ENCODE data around the gene KRT31.
"Not testable (repeated sequence)": the region's sequence is repeated elsewhere in the genome, so short reads cannot be mapped to it uniquely, and the experiment has no call there.

The KRT31 gene

DNA sequence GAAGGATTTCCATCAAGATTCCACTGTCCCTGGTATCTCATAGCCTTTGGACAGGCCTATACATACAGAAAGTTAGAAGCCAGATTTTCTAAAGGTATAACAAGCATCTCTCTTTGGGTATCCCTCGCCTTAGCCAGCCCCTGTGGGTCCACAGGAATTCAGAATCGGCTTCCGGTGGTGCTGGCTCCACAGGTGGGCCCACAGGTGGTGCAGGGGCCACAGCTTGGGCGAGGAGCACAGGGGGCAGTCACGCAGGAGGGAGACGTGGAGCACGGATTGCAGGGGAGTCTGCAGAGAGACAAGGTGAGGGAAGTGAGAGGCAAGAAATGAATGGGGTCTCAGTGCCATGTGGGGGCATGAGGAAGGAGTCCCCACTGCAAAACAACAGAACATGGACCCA, 39.8 kb upstream of the KRT31 start:
- Histone ChIP-seq H3K9ac (ENCODE audit: low read length) (no peak overlapping the region), H4K20me1 (ENCODE audit: insufficient read depth, low read length) (no peaks in the 10 kb centered on the region), H3K79me2 (ENCODE audit: low read length) (no peaks in the 10 kb centered on the region), H3K4me2 (ENCODE audit: low read length) (no peak overlapping the region), H3K4me1 (ENCODE audit: low read length) (no peaks in the 10 kb centered on the region), H2AFZ (ENCODE audit: low read depth, low read length) (no peak overlapping the region), H3K36me3 (replicated peaks; ENCODE audit: low read depth, low read length) (no peaks in the 10 kb centered on the region), H3K27ac (ENCODE audit: low read length) (no peak overlapping the region), H3K4me3 (ENCODE audit: low read length) (no peak overlapping the region), H3K27me3 (ENCODE audit: low read depth, low read length) (peaks cover 20% of the 10 kb centered on the region), H3K9me3 (ENCODE audit: insufficient read depth, low read length) (no peaks in the 10 kb centered on the region)
- TF ChIP-seq, protein P1, sequence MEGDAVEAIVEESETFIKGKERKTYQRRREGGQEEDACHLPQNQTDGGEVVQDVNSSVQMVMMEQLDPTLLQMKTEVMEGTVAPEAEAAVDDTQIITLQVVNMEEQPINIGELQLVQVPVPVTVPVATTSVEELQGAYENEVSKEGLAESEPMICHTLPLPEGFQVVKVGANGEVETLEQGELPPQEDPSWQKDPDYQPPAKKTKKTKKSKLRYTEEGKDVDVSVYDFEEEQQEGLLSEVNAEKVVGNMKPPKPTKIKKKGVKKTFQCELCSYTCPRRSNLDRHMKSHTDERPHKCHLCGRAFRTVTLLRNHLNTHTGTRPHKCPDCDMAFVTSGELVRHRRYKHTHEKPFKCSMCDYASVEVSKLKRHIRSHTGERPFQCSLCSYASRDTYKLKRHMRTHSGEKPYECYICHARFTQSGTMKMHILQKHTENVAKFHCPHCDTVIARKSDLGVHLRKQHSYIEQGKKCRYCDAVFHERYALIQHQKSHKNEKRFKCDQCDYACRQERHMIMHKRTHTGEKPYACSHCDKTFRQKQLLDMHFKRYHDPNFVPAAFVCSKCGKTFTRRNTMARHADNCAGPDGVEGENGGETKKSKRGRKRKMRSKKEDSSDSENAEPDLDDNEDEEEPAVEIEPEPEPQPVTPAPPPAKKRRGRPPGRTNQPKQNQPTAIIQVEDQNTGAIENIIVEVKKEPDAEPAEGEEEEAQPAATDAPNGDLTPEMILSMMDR (IDR thresholded peaks at IDR 0.05; ENCODE audit: low read depth, low read length) = no peak
- TF ChIP-seq EZH2phosphoT487 (IDR thresholded peaks at IDR 0.05; ENCODE audit: low read depth) = no peak

DNA sequence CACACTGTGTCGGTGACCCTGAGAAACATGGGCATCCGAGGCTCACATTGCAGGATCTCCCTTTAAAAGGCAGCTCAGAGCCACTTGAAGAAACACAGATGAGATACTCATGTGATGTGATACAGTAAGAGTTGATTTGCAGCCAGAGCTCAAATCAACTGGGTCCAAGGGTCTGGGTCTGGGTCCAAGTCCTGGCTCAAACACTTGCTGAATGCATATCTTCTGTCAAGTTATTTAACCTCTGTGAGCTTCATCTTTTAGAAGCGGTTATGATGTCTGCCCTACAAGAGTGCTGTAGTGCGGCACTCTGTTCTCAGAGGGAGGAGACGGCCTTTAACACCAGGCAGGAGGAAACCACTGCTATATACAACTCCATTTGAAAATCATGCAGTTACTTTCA, 37.0 kb upstream of the KRT31 start:
- TF ChIP-seq, protein P1 (IDR thresholded peaks at IDR 0.05; ENCODE audit: low read depth, low read length) = no peak
- no peak for TF ChIP-seq EZH2phosphoT487 (IDR thresholded peaks at IDR 0.05; ENCODE audit: low read depth)
- Histone ChIP-seq H3K27me3 (ENCODE audit: low read depth, low read length) (peaks cover 10% of the 10 kb centered on the region; the same call in 1 of the 2 replicates), H3K9ac (ENCODE audit: low read length) (no peak overlapping the region), H3K4me1 (ENCODE audit: low read length) (no peaks in the 10 kb centered on the region), H3K36me3 (replicated peaks; ENCODE audit: low read depth, low read length) (no peaks in the 10 kb centered on the region), H4K20me1 (ENCODE audit: insufficient read depth, low read length) (no peaks in the 10 kb centered on the region), H3K4me2 (ENCODE audit: low read length) (no peak overlapping the region), H3K79me2 (ENCODE audit: low read length) (no peaks in the 10 kb centered on the region), H3K9me3 (ENCODE audit: insufficient read depth, low read length) (no peaks in the 10 kb centered on the region), H3K4me3 (ENCODE audit: low read length) (no peak overlapping the region), H3K27ac (ENCODE audit: low read length) (no peak overlapping the region), H2AFZ (ENCODE audit: low read depth, low read length) (no peak overlapping the region)

DNA sequence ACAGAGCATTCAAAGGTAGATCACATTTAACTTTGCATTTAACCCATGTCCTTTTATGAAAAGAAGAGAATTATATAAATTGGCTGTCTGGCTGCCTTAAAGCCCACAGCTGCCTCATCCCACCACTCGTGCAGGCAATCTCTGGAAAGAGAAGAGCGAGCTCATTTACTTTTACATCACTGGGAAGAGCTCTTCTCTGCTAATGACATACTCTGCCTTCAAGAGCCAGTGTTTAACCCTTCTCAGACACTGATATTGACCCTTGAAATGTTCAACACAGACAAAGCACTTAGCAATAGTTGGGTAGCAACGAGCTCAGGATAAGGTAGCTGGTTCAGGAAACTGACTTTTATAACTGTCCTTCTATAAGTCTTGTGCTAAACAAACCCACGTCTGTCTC, 36.6 kb upstream of the KRT31 start:
- Histone ChIP-seq H3K27me3 (ENCODE audit: low read depth, low read length) (peaks cover 10% of the 10 kb centered on the region; the same call in 1 of the 2 replicates), H3K9me3 (ENCODE audit: insufficient read depth, low read length) (no peaks in the 10 kb centered on the region), H4K20me1 (ENCODE audit: insufficient read depth, low read length) (no peaks in the 10 kb centered on the region), H2AFZ (ENCODE audit: low read depth, low read length) (no peak overlapping the region), H3K4me3 (ENCODE audit: low read length) (no peak overlapping the region), H3K27ac (ENCODE audit: low read length) (no peak overlapping the region), H3K9ac (ENCODE audit: low read length) (no peak overlapping the region), H3K36me3 (replicated peaks; ENCODE audit: low read depth, low read length) (no peaks in the 10 kb centered on the region), H3K79me2 (ENCODE audit: low read length) (no peaks in the 10 kb centered on the region), H3K4me1 (ENCODE audit: low read length) (no peaks in the 10 kb centered on the region), H3K4me2 (ENCODE audit: low read length) (no peak overlapping the region)
- TF ChIP-seq EZH2phosphoT487 (IDR thresholded peaks at IDR 0.05; ENCODE audit: low read depth) = no peak
- TF ChIP-seq, protein P1 (IDR thresholded peaks at IDR 0.05; ENCODE audit: low read depth, low read length) = no peak

DNA sequence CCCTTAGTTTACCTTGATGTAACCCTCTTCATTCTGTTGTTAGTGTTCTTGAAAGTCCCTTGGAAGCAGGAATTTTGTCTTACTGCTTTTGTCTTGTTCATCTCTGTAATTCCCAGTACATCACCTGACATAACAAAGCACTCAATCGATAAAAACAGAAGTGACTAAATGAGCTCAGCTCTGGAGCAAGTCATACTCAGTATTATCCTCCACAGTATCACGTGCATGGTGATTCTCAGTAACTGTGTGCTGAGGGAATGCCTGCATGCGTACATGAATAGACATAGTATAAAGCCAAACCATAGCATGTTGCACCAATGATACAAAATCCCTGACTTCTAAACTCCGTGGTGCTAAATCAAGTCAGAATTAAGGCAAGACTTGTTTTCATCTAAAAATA, 36.2 kb upstream of the KRT31 start:
- Histone ChIP-seq H4K20me1 (ENCODE audit: insufficient read depth, low read length) (no peaks in the 10 kb centered on the region), H3K36me3 (replicated peaks; ENCODE audit: low read depth, low read length) (no peaks in the 10 kb centered on the region), H3K9me3 (ENCODE audit: insufficient read depth, low read length) (no peaks in the 10 kb centered on the region), H2AFZ (ENCODE audit: low read depth, low read length) (no peak overlapping the region), H3K27ac (ENCODE audit: low read length) (no peak overlapping the region), H3K4me2 (ENCODE audit: low read length) (no peak overlapping the region), H3K4me1 (ENCODE audit: low read length) (no peaks in the 10 kb centered on the region), H3K9ac (ENCODE audit: low read length) (no peak overlapping the region), H3K79me2 (ENCODE audit: low read length) (no peaks in the 10 kb centered on the region), H3K27me3 (ENCODE audit: low read depth, low read length) (peaks cover 10% of the 10 kb centered on the region; the same call in 1 of the 2 replicates), H3K4me3 (ENCODE audit: low read length) (no peak overlapping the region)
- TF ChIP-seq, protein P1 (IDR thresholded peaks at IDR 0.05; ENCODE audit: low read depth, low read length) = no peak
- no peak for TF ChIP-seq EZH2phosphoT487 (IDR thresholded peaks at IDR 0.05; ENCODE audit: low read depth)

DNA sequence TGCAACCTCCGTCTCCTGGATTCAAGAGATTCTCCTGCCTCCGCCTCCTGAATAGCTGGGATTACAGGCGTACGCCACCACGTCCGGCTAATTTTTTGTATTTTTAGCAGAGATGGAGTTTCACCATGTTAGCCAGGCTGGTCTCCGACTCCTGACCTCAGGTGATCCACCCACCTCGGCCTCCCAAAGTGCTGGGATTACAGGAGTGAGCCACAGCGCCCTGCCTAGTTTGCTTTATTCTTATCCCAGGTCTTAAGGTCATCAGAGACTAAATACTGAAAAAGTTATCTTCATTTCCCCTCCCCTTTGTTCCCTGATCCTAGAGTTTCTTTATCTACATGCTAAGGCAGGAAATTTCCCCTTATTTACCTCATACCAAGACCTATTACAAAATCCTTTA, 33.0 kb upstream of the KRT31 start:
- not testable (repeated sequence) for H3K9ac ChIP-seq (ENCODE audit: low read length); H3K4me3 ChIP-seq (ENCODE audit: low read length); H2AFZ ChIP-seq (ENCODE audit: low read depth, low read length); H3K79me2 ChIP-seq (ENCODE audit: low read length); H3K4me1 ChIP-seq (ENCODE audit: low read length); H3K27me3 ChIP-seq (ENCODE audit: low read depth, low read length); H3K9me3 ChIP-seq (ENCODE audit: insufficient read depth, low read length); H3K27ac ChIP-seq (ENCODE audit: low read length); H3K4me2 ChIP-seq (ENCODE audit: low read length); H4K20me1 ChIP-seq (ENCODE audit: insufficient read depth, low read length); H3K36me3 ChIP-seq (replicated peaks; ENCODE audit: low read depth, low read length)
